Measurements from ENCODE around the gene CEP57L1.

- no peak for TF ChIP-seq SMC3 (conservative IDR thresholded peaks at IDR 0.05; ENCODE audit: poor library complexity)
- TF ChIP-seq CTCF (IDR thresholded peaks at IDR 0.05; ENCODE audit: poor library complexity, severe bottlenecking) = no peak
- no peak for TF ChIP-seq MXI1 (conservative IDR thresholded peaks at IDR 0.05; ENCODE audit: poor library complexity, severe bottlenecking)
- TF ChIP-seq POLR2AphosphoS5 (IDR thresholded peaks at IDR 0.05) = no peak
- no peak for TF ChIP-seq EP300 (conservative IDR thresholded peaks at IDR 0.05; ENCODE audit: poor library complexity, severe bottlenecking)
- TF ChIP-seq TAF1 (IDR thresholded peaks at IDR 0.05; ENCODE audit: low read depth) = no peak
- no peak for TF ChIP-seq EZH2 (IDR thresholded peaks at IDR 0.05; ENCODE audit: borderline replicate concordance, insufficient read depth, low read length, poor library complexity, severe bottlenecking)
These were observed 99.6 kb downstream of the CEP57L1 start for GRCh38 chr6:109194880-109195279.
